Activated naive CD8-positive, alpha-beta T cell treated with anti-CD3 and anti-CD28 coated beads, Interleukin-2, amount 10 ng/mL, durations not matched to agents 7 days and 5 days (primary cell): ENCODE results near the gene NLRP3. TPM values are rescaled to one million over a fixed set of nuclear protein-coding genes. Genes with fewer than 3 reads are reported as not detected.
"Not testable (repeated sequence)": the region's sequence is repeated elsewhere in the genome, so short reads cannot be mapped to it uniquely, and the experiment has no call there.

Source experiments
- ATAC-seq: fragments of 150-1000 bp; cut with Tn5 transposase; one replicate; pipeline ENCODE4 v1.10.0; 2021; ENCODE audit warnings: low read depth, moderate library complexity
- POLR2A ChIA-PET: fragments of 350-600 bp; sonication (Branson Sonifier 250); formaldehyde crosslinking; loops from one replicate; lab custom pipeline; 2021; ENCODE audit warnings: antibody characterized with exemption; lab: Charles Lee
- DNase-seq: peaks from one replicate; pipeline ENCODE4 v3.0.0; 2021
- H3K27ac Mint-ChIP-seq: one replicate; pipeline ENCODE4 v1.8.0; 2022; ENCODE audit warnings: mild to moderate bottlenecking, mixed read lengths
- H3K27me3 Mint-ChIP-seq: one replicate; pipeline ENCODE4 v1.8.0; 2022; ENCODE audit warnings: mild to moderate bottlenecking, moderate library complexity, mixed read lengths
- H3K36me3 Mint-ChIP-seq: one replicate; pipeline ENCODE4 v1.8.0; 2021; ENCODE audit warnings: mild to moderate bottlenecking, mixed read lengths
- H3K4me1 Mint-ChIP-seq: one replicate; pipeline ENCODE4 v1.8.0; 2021; ENCODE audit warnings: mixed read lengths
- H3K4me3 Mint-ChIP-seq: one replicate; pipeline ENCODE4 v1.8.0; 2022; ENCODE audit warnings: mild to moderate bottlenecking, moderate library complexity, mixed read lengths
- H3K9me3 Mint-ChIP-seq: one replicate; pipeline ENCODE4 v1.8.0; 2021; ENCODE audit warnings: mixed read lengths
- total RNA-seq, 2 experiments: library from RNA; stranded (reverse); gene quantifications; one replicate each; pipeline ENCODE4 v1.2.3, GENCODE V29; 2021

NLRP3 gene
- total RNA-seq, 2 experiments from 2014 or later: 7.0 to 8.9 TPM

- H3K27ac Mint-ChIP-seq, DNase-seq, H3K4me3 Mint-ChIP-seq, POLR2A ChIA-PET, H3K4me1 Mint-ChIP-seq, ATAC-seq, H3K36me3 Mint-ChIP-seq, H3K9me3 Mint-ChIP-seq, H3K27me3 Mint-ChIP-seq: not testable (repeated sequence)
Measured at GRCh38 chr1:247377656-247378055, 38.3 kb upstream of the NLRP3 start.

- Mint-ChIP-seq H3K27me3 (no peaks in the 10 kb centered on the region), H3K9me3 (no peaks in the 10 kb centered on the region), H3K4me1 (no peaks in the 10 kb centered on the region), H3K4me3 (no peak overlapping the region), H3K36me3 (no peaks in the 10 kb centered on the region), H3K27ac (no peak overlapping the region)
- POLR2A ChIA-PET: no interaction called here
- DNase-seq: no peak
- ATAC-seq: no peak
Measured at GRCh38 chr1:247378334-247379073, 37.5 kb upstream of the NLRP3 start.

- DNase-seq (no peak), ATAC-seq (no peak)
- Mint-ChIP-seq H3K27ac (no peak overlapping the region), H3K36me3 (no peaks in the 10 kb centered on the region), H3K4me1 (peaks cover 8% of the 10 kb centered on the region), H3K4me3 (no peak overlapping the region), H3K9me3 (peaks cover 9% of the 10 kb centered on the region), H3K27me3 (peaks cover 3% of the 10 kb centered on the region)
- POLR2A ChIA-PET: no interaction called here
Measured at GRCh38 chr1:247385283-247385682, 30.7 kb upstream of the NLRP3 start.

- H3K4me3 Mint-ChIP-seq: no peak overlapping the region
- DNase-seq: no peak
- H3K27me3 Mint-ChIP-seq: peaks cover 3% of the 10 kb centered on the region
- no peak overlapping the region for H3K27ac Mint-ChIP-seq
- H3K36me3 Mint-ChIP-seq: no peaks in the 10 kb centered on the region
- H3K4me1 Mint-ChIP-seq: peaks cover 13% of the 10 kb centered on the region
- POLR2A ChIA-PET: no interaction called here
- H3K9me3 Mint-ChIP-seq: peaks cover 9% of the 10 kb centered on the region
- ATAC-seq: no peak
Measured at GRCh38 chr1:247386217-247386616, 29.8 kb upstream of the NLRP3 start.

GRCh38 chr1:247386687-247387086 lies 29.3 kb upstream of the NLRP3 start:
- H3K27ac Mint-ChIP-seq: no peak overlapping the region
- H3K4me3 Mint-ChIP-seq: no peak overlapping the region
- POLR2A ChIA-PET: no interaction called here

GRCh38 chr1:247387096-247387495 lies 28.9 kb upstream of the NLRP3 start:
- Mint-ChIP-seq H3K36me3 (no peaks in the 10 kb centered on the region), H3K9me3 (peaks cover 9% of the 10 kb centered on the region), H3K27me3 (peaks cover 3% of the 10 kb centered on the region), H3K4me3 (no peak overlapping the region), H3K27ac (no peak overlapping the region), H3K4me1 (peaks cover 14% of the 10 kb centered on the region)
- no peak for DNase-seq
- no peak for ATAC-seq
- POLR2A ChIA-PET: no interaction called here

More at GRCh38 chr1:247386687-247387086, 29.3 kb upstream of the NLRP3 start:
- Mint-ChIP-seq H3K36me3 (no peaks in the 10 kb centered on the region), H3K27me3 (peaks cover 3% of the 10 kb centered on the region), H3K9me3 (peaks cover 9% of the 10 kb centered on the region), H3K4me1 (peaks cover 14% of the 10 kb centered on the region)
- DNase-seq (no peak), ATAC-seq (no peak)

- H3K27ac Mint-ChIP-seq: no peak overlapping the region
- no peak overlapping the region for H3K4me3 Mint-ChIP-seq
- H3K4me1 Mint-ChIP-seq: peaks cover 14% of the 10 kb centered on the region
- POLR2A ChIA-PET: no interaction called here
- no peak for DNase-seq
- H3K27me3 Mint-ChIP-seq: peaks cover 3% of the 10 kb centered on the region
- peaks cover 9% of the 10 kb centered on the region for H3K9me3 Mint-ChIP-seq
- no peak for ATAC-seq
- H3K36me3 Mint-ChIP-seq: no peaks in the 10 kb centered on the region
Measured at GRCh38 chr1:247387565-247387964, 28.4 kb upstream of the NLRP3 start.

GRCh38 chr1:247390116-247390791 lies 25.7 kb upstream of the NLRP3 start:
- H3K9me3 Mint-ChIP-seq: no peaks in the 10 kb centered on the region
- H3K27ac Mint-ChIP-seq: peak overlapping the region; percentile 85
- peak overlapping the region; percentile 74 for H3K4me3 Mint-ChIP-seq
- peak; percentile 76 for DNase-seq
- peaks cover 2% of the 10 kb centered on the region for H3K27me3 Mint-ChIP-seq
- POLR2A ChIA-PET: interaction anchor here (0.6 to 1.6 kb wide), 8 partner anchors 20 to 97 kb away, joined by 3 to 13 read pairs (median 3); partner anchors contain the start of gene NLRP3
- ATAC-seq: peak; percentile 99
- H3K4me1 Mint-ChIP-seq: peaks cover 10% of the 10 kb centered on the region
- no peaks in the 10 kb centered on the region for H3K36me3 Mint-ChIP-seq

- H3K27ac Mint-ChIP-seq: no peak overlapping the region
- POLR2A ChIA-PET: interaction anchor here (1.6 kb wide), 2 partner anchors 24 to 27 kb away, joined by 8 to 13 read pairs; partner anchors contain the start of gene NLRP3
- DNase-seq (no peak), ATAC-seq (no peak)
- H3K27me3 Mint-ChIP-seq: peaks cover 2% of the 10 kb centered on the region
- no peaks in the 10 kb centered on the region for H3K9me3 Mint-ChIP-seq
- peaks cover 10% of the 10 kb centered on the region for H3K4me1 Mint-ChIP-seq
- H3K4me3 Mint-ChIP-seq: peak overlapping the region; percentile 8
- no peaks in the 10 kb centered on the region for H3K36me3 Mint-ChIP-seq
Measured at GRCh38 chr1:247390996-247391395, 25.0 kb upstream of the NLRP3 start.

- DNase-seq (no peak), ATAC-seq (no peak)
- Mint-ChIP-seq H3K27me3 (peaks cover 2% of the 10 kb centered on the region), H3K36me3 (no peaks in the 10 kb centered on the region), H3K27ac (no peak overlapping the region), H3K9me3 (no peaks in the 10 kb centered on the region), H3K4me3 (no peak overlapping the region), H3K4me1 (peaks cover 10% of the 10 kb centered on the region)
- POLR2A ChIA-PET: interaction anchor here (0.6 kb wide), 1 partner anchor 43 kb away, joined by 4 read pairs; no protein-coding TSS in a partner anchor
Measured at GRCh38 chr1:247392088-247392487, 23.9 kb upstream of the NLRP3 start.

- H3K36me3 Mint-ChIP-seq, ATAC-seq, H3K27ac Mint-ChIP-seq, DNase-seq, POLR2A ChIA-PET, H3K9me3 Mint-ChIP-seq, H3K4me3 Mint-ChIP-seq, H3K4me1 Mint-ChIP-seq, H3K27me3 Mint-ChIP-seq: not testable (repeated sequence)
Measured at GRCh38 chr1:247395075-247395474, 20.9 kb upstream of the NLRP3 start.

GRCh38 chr1:247400685-247401084 lies 15.3 kb upstream of the NLRP3 start:
- Mint-ChIP-seq H3K4me3 (no peak overlapping the region), H3K36me3 (no peaks in the 10 kb centered on the region), H3K27me3 (peaks cover 8% of the 10 kb centered on the region), H3K4me1 (no peaks in the 10 kb centered on the region), H3K27ac (no peak overlapping the region), H3K9me3 (no peaks in the 10 kb centered on the region)
- POLR2A ChIA-PET: no interaction called here
- no peak for ATAC-seq
- no peak for DNase-seq

- ATAC-seq: no peak
- H3K36me3 Mint-ChIP-seq: no peaks in the 10 kb centered on the region
- no peak for DNase-seq
- H3K27ac Mint-ChIP-seq: no peak overlapping the region
- H3K4me3 Mint-ChIP-seq: no peak overlapping the region
- H3K9me3 Mint-ChIP-seq: no peaks in the 10 kb centered on the region
- H3K27me3 Mint-ChIP-seq: peaks cover 8% of the 10 kb centered on the region
- POLR2A ChIA-PET: no interaction called here
- H3K4me1 Mint-ChIP-seq: no peaks in the 10 kb centered on the region
Measured at GRCh38 chr1:247401310-247402119, 14.5 kb upstream of the NLRP3 start.
